Caco-2 (cell line): ENCODE data around the gene SH3BP2. TPM values are rescaled to one million over a fixed set of nuclear protein-coding genes. Genes with fewer than 3 reads are reported as not detected.

Experiments used
- BruUV-seq: library from RNA; stranded (reverse); fragments of 400-500 nt; replicated peaks from 2 replicates; lab custom pipeline; 2021; lab: Mats Ljungman, UMichigan
- CTCF ChIA-PET: fragments of 300-600 bp; sonication (Branson Sonifier 250); formaldehyde crosslinking; loops from one replicate; lab custom pipeline; 2022; ENCODE audit warnings: antibody characterized with exemption; lab: Charles Lee
- POLR2A ChIA-PET: fragments of 300-600 bp; sonication (Branson Sonifier 250); formaldehyde crosslinking; loops from one replicate; lab custom pipeline; 2022; ENCODE audit warnings: antibody characterized with exemption; lab: Charles Lee
- DNase-seq, 2 experiments: peaks; one replicate each; pipeline versions ENCODE4 v3.0.0 to v3.0.0-alpha.2; 2020 to 2022
- H3K27me3 ChIP-seq: replicated peaks from 2 replicates; pipeline ENCODE4 v1.6.0; 2011; ENCODE audit warnings: low read length; ENCODE audit not compliant: control insufficient read depth, insufficient read depth
- H3K36me3 ChIP-seq: 2 replicates; pipeline ENCODE4 v1.5.1; 2011; ENCODE audit warnings: low read length; ENCODE audit not compliant: control insufficient read depth, insufficient read depth
- H3K4me1 ChIP-seq: fragments of 250-450 bp; sonication (Bioruptor Pico); 2 replicates; pipeline ENCODE4 v1.5.1; 2020; ENCODE audit warnings: mild to moderate bottlenecking
- H3K4me3 ChIP-seq: 2 replicates; pipeline ENCODE4 v1.5.1; 2011; ENCODE audit warnings: low read depth, mild to moderate bottlenecking, control low read depth, low read length
- H3K9me3 ChIP-seq: fragments of 250-450 bp; sonication (Bioruptor Pico); 2 replicates; pipeline ENCODE4 v1.5.1; 2020; ENCODE audit warnings: mild to moderate bottlenecking, moderate library complexity
- H3K27ac Mint-ChIP-seq: one replicate; pipeline ENCODE4 v1.8.0; 2022; ENCODE audit warnings: mixed read lengths; ENCODE audit not compliant: unreplicated experiment
- H3K27me3 Mint-ChIP-seq: one replicate; pipeline ENCODE4 v1.8.0; 2022; ENCODE audit warnings: mixed read lengths; ENCODE audit not compliant: insufficient read depth, unreplicated experiment
- H3K36me3 Mint-ChIP-seq: one replicate; pipeline ENCODE4 v1.8.0; 2022; ENCODE audit warnings: mild to moderate bottlenecking, mixed read lengths; ENCODE audit not compliant: insufficient read depth, unreplicated experiment
- H3K4me1 Mint-ChIP-seq: one replicate; pipeline ENCODE4 v1.8.0; 2022; ENCODE audit warnings: low read depth, mixed read lengths; ENCODE audit not compliant: unreplicated experiment
- H3K4me3 Mint-ChIP-seq: one replicate; pipeline ENCODE4 v1.8.0; 2022; ENCODE audit warnings: mild to moderate bottlenecking, moderate library complexity, mixed read lengths; ENCODE audit not compliant: unreplicated experiment
- H3K9me3 Mint-ChIP-seq: one replicate; pipeline ENCODE4 v1.8.0; 2022; ENCODE audit warnings: mixed read lengths; ENCODE audit not compliant: unreplicated experiment
- intact Hi-C: fragments of 100-400 bp; cut with micrococcal nuclease; formaldehyde crosslinking; loops from one replicate; pipeline ENCODE4 v1.10.0; 2022; ENCODE audit not compliant: unreplicated experiment
- total RNA-seq: library from RNA; stranded (reverse); gene quantifications from 2 replicates; pipeline ENCODE4 v1.2.3, GENCODE V29; 2022
- TF ChIP-seq, protein P1 (sequence below), 2 experiments: fragments of 200-600 bp in 1 of 2; IDR thresholded peaks; 1 replicate in 1 of 2; 2 replicates in 1 of 2; pipeline versions ENCODE4 v1.5.1 to v1.8.0; 2011 to 2022; ENCODE audit warnings: antibody characterized with exemption in 1 of 2, control low read depth in 1 of 2, inconsistent platforms in 1 of 2, low read depth in 1 of 2, low read length in 1 of 2, mild to moderate bottlenecking in 1 of 2, moderate library complexity in 1 of 2; ENCODE audit not compliant: insufficient read depth in 1 of 2, severe bottlenecking in 1 of 2, unreplicated experiment in 1 of 2

The SH3BP2 gene
- total RNA-seq, 1 experiment from 2014 or later: 44.4 TPM

DNA sequence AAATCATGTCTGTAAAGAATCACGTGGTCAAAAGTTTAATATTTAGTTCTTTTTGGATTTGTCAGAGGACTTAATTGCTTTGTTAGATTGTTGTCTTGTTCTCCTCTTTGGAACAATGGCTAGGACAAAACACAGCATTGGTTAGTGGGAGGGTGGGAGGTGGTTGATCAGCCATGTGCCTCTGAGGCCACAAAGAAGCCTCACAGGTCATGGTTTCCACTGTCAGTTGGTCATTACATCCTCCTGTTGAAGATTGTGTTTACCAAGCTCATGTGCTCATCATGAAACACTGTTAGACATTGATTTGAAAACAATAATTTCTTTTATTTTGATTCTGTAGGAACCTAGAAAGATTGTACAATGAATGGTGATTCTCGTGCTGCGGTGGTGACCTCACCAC, 82.7 kb downstream of the SH3BP2 start:
- ChIA-PET POLR2A (no interaction called here), CTCF (interaction anchor here (0.6 kb wide), 1 partner anchor 115 kb away, joined by 4 read pairs; no protein-coding TSS in a partner anchor)
- Histone ChIP-seq H3K4me3 (no peak overlapping the region), H3K4me1 (peaks cover 9% of the 10 kb centered on the region; the same call in 1 of the 2 replicates), H3K36me3 (no peaks in the 10 kb centered on the region; the same call in 1 of the 2 replicates), H3K27me3 (no peaks in the 10 kb centered on the region), H3K9me3 (no peaks in the 10 kb centered on the region)
- TF ChIP-seq, protein P1, sequence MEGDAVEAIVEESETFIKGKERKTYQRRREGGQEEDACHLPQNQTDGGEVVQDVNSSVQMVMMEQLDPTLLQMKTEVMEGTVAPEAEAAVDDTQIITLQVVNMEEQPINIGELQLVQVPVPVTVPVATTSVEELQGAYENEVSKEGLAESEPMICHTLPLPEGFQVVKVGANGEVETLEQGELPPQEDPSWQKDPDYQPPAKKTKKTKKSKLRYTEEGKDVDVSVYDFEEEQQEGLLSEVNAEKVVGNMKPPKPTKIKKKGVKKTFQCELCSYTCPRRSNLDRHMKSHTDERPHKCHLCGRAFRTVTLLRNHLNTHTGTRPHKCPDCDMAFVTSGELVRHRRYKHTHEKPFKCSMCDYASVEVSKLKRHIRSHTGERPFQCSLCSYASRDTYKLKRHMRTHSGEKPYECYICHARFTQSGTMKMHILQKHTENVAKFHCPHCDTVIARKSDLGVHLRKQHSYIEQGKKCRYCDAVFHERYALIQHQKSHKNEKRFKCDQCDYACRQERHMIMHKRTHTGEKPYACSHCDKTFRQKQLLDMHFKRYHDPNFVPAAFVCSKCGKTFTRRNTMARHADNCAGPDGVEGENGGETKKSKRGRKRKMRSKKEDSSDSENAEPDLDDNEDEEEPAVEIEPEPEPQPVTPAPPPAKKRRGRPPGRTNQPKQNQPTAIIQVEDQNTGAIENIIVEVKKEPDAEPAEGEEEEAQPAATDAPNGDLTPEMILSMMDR (IDR thresholded peaks at IDR 0.05; ENCODE audit: insufficient read depth in 1 of 2, low read depth in 1 of 2, low read length in 1 of 2, severe bottlenecking in 1 of 2, unreplicated experiment in 1 of 2): no peak
- no TSS peak for BruUV-seq
- H3K27me3 Mint-ChIP-seq: no peaks in the 10 kb centered on the region
- H3K27ac Mint-ChIP-seq: no peak overlapping the region
- peaks cover 27% of the 10 kb centered on the region for H3K36me3 Mint-ChIP-seq
- no peaks in the 10 kb centered on the region for H3K4me1 Mint-ChIP-seq
- DNase-seq: no peak
- no peaks in the 10 kb centered on the region for H3K9me3 Mint-ChIP-seq
- no peak overlapping the region for H3K4me3 Mint-ChIP-seq
- intact Hi-C loops: no loop called here

DNA sequence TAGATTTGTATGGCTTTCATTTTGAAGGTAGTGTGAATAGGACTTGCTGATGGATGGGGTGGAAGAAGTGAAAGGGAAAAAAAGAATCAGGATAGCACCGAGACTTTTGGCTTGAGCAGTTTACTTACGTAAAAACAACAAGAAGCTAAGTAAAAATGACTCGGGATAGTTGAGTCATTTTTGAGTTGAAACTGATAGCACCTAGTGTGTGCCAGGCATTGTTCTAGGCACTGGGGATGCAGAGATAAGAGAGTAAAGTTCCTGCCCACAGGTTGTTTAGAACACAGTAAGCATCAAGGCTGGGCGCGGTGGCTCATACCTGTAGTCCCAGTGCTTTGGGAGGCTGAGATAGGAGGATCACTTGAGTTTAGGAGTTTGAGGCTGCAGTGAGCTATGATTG, 85.5 kb downstream of the SH3BP2 start:
- H3K4me3 ChIP-seq: no peak overlapping the region
- intact Hi-C loops: no loop called here
- TF ChIP-seq, protein P1 (IDR thresholded peaks at IDR 0.05; ENCODE audit: insufficient read depth in 1 of 2, low read depth in 1 of 2, low read length in 1 of 2, severe bottlenecking in 1 of 2, unreplicated experiment in 1 of 2): no peak
- H3K27me3 ChIP-seq: no peaks in the 10 kb centered on the region
- no peaks in the 10 kb centered on the region for H3K4me1 Mint-ChIP-seq
- BruUV-seq: no TSS peak
- CTCF ChIA-PET: no interaction called here
- peaks cover 4% of the 10 kb centered on the region; the same call in 1 of the 2 replicates for H3K4me1 ChIP-seq
- H3K9me3 Mint-ChIP-seq: no peaks in the 10 kb centered on the region
- no peaks in the 10 kb centered on the region for H3K9me3 ChIP-seq
- no peak overlapping the region for H3K27ac Mint-ChIP-seq
- H3K27me3 Mint-ChIP-seq: no peaks in the 10 kb centered on the region
- H3K36me3 Mint-ChIP-seq: peaks cover 29% of the 10 kb centered on the region
- no peak for DNase-seq
- H3K36me3 ChIP-seq: no peaks in the 10 kb centered on the region; the same call in 1 of the 2 replicates
- POLR2A ChIA-PET: no interaction called here
- no peak overlapping the region for H3K4me3 Mint-ChIP-seq

GRCh38 chr4:2879026-2879425, 86.1 kb downstream of the SH3BP2 start:
- intact Hi-C loops: no loop called here
- POLR2A ChIA-PET: no interaction called here
- no peaks in the 10 kb centered on the region for H3K27me3 ChIP-seq
- no peak overlapping the region for H3K4me3 ChIP-seq
- H3K9me3 ChIP-seq: no peaks in the 10 kb centered on the region
- no peaks in the 10 kb centered on the region for H3K4me1 Mint-ChIP-seq
- H3K36me3 ChIP-seq: no peaks in the 10 kb centered on the region; the same call in 1 of the 2 replicates
- no peak overlapping the region for H3K4me3 Mint-ChIP-seq
- TF ChIP-seq, protein P1 (IDR thresholded peaks at IDR 0.05; ENCODE audit: insufficient read depth in 1 of 2, low read depth in 1 of 2, low read length in 1 of 2, severe bottlenecking in 1 of 2, unreplicated experiment in 1 of 2): no peak
- no peaks in the 10 kb centered on the region for H3K27me3 Mint-ChIP-seq
- H3K36me3 Mint-ChIP-seq: peaks cover 33% of the 10 kb centered on the region
- CTCF ChIA-PET: no interaction called here
- H3K4me1 ChIP-seq: no peaks in the 10 kb centered on the region
- no peak for DNase-seq
- H3K27ac Mint-ChIP-seq: no peak overlapping the region
- no peaks in the 10 kb centered on the region for H3K9me3 Mint-ChIP-seq
- no TSS peak for BruUV-seq
